MM.1S (cell line): ENCODE data around the gene KIAA1671.
A peak's percentile ranks its signal among the peaks of the same experiment; 100 is the strongest.

Source experiments
- DNase-seq: peaks from one replicate; pipeline ENCODE4 v3.0.0-alpha.2; 2015
- H2AFZ ChIP-seq: fragments of 300-600 bp; sonication (generic); 2 replicates; pipeline ENCODE4 v1.6.0; 2016; ENCODE audit warnings: antibody characterized with exemption, low read length
- H3F3A ChIP-seq: fragments of 300-600 bp; sonication (generic); 2 replicates; pipeline ENCODE4 v1.6.1; 2016; ENCODE audit warnings: mild to moderate bottlenecking, antibody characterized with exemption, low read length, moderate library complexity, mixed read lengths; ENCODE audit not compliant: insufficient read depth
- H3K27ac ChIP-seq: fragments of 300-600 bp; sonication (generic); 2 replicates; pipeline ENCODE4 v1.5.1; 2016; ENCODE audit warnings: mild to moderate bottlenecking, low read length
- H3K27me3 ChIP-seq: fragments of 300-600 bp; sonication (generic); replicated peaks from 2 replicates; pipeline ENCODE4 v1.6.0; 2016; ENCODE audit warnings: low read length; ENCODE audit not compliant: insufficient read depth
- H3K36me3 ChIP-seq: fragments of 300-600 bp; sonication (generic); replicated peaks from 2 replicates; pipeline ENCODE4 v1.6.1; 2016; ENCODE audit warnings: mild to moderate bottlenecking, low read length, mixed read lengths; ENCODE audit not compliant: insufficient read depth
- H3K4me1 ChIP-seq: fragments of 300-600 bp; sonication (generic); 2 replicates; pipeline ENCODE4 v1.6.1; 2016; ENCODE audit warnings: low read length, mixed read lengths
- H3K4me2 ChIP-seq: fragments of 300-600 bp; sonication (generic); 2 replicates; pipeline ENCODE4 v1.6.0; 2016; ENCODE audit warnings: low read depth, low read length
- H3K4me3 ChIP-seq: fragments of 300-600 bp; sonication (generic); 2 replicates; pipeline ENCODE4 v1.5.1; 2016; ENCODE audit warnings: low read length, mixed read lengths
- H3K79me2 ChIP-seq: fragments of 300-600 bp; sonication (generic); 2 replicates; pipeline ENCODE4 v1.6.1; 2016; ENCODE audit warnings: mixed run types, low read length, mixed read lengths
- H3K9ac ChIP-seq: fragments of 300-600 bp; sonication (generic); 2 replicates; pipeline ENCODE4 v1.6.1; 2016; ENCODE audit warnings: low read length, mixed read lengths
- H3K9me2 ChIP-seq: fragments of 300-600 bp; sonication (generic); replicated peaks from 2 replicates; pipeline ENCODE4 v1.6.1; 2016; ENCODE audit warnings: mild to moderate bottlenecking, low read length, mixed read lengths; ENCODE audit not compliant: insufficient read depth
- H3K9me3 ChIP-seq: fragments of 300-600 bp; sonication (generic); replicated peaks from 2 replicates; pipeline ENCODE4 v1.6.1; 2016; ENCODE audit warnings: mild to moderate bottlenecking, low read length, mixed read lengths; ENCODE audit not compliant: insufficient read depth
- H4K20me1 ChIP-seq: fragments of 300-600 bp; sonication (generic); 2 replicates; pipeline ENCODE4 v1.6.1; 2016; ENCODE audit warnings: mild to moderate bottlenecking, low read length, moderate library complexity, mixed read lengths; ENCODE audit not compliant: insufficient read depth
- CTCF ChIP-seq: fragments of 300-600 bp; sonication (generic); IDR thresholded peaks from 2 replicates; pipeline ENCODE4 v1.5.1; 2016; ENCODE audit warnings: antibody characterized with exemption, low read length, mixed read lengths
- EZH2 ChIP-seq: fragments of 300-600 bp; sonication (generic); optimal IDR thresholded peaks from 2 replicates; pipeline ENCODE3; 2017; ENCODE audit warnings: low read depth, mild to moderate bottlenecking, antibody characterized with exemption, low read length, mixed read lengths
- EZH2phosphoT487 ChIP-seq: fragments of 300-600 bp; sonication (generic); IDR thresholded peaks from 2 replicates; pipeline ENCODE4 v1.6.1; 2018; ENCODE audit warnings: antibody characterized with exemption, low read length

Gene KIAA1671

GRCh38 chr22:24962835-24963234 is 10.3 kb downstream of the KIAA1671 start:
- Histone ChIP-seq H3K4me2 (no peak overlapping the region), H3K4me1 (no peaks in the 10 kb centered on the region; the same call in none of the 2 replicates), H3K79me2 (no peaks in the 10 kb centered on the region), H3F3A (no peaks in the 10 kb centered on the region), H3K36me3 (no peaks in the 10 kb centered on the region), H4K20me1 (no peaks in the 10 kb centered on the region), H3K9ac (no peak overlapping the region), H3K27ac (no peak overlapping the region), H3K4me3 (no peak overlapping the region), H3K27me3 (no peaks in the 10 kb centered on the region), H3K9me2 (no peaks in the 10 kb centered on the region), H2AFZ (no peak overlapping the region), H3K9me3 (no peaks in the 10 kb centered on the region)
- TF ChIP-seq EZH2 (no peak), EZH2phosphoT487 (no peak), CTCF (no peak)
- no peak for DNase-seq

GRCh38 chr22:24964441-24964840 is 11.9 kb downstream of the KIAA1671 start:
- Histone ChIP-seq H3K79me2 (no peaks in the 10 kb centered on the region), H3K36me3 (no peaks in the 10 kb centered on the region), H3K4me2 (no peak overlapping the region), H3K9me2 (no peaks in the 10 kb centered on the region), H3K27me3 (no peaks in the 10 kb centered on the region), H3K27ac (no peak overlapping the region), H2AFZ (no peak overlapping the region), H4K20me1 (no peaks in the 10 kb centered on the region), H3K4me3 (no peak overlapping the region), H3K9me3 (no peaks in the 10 kb centered on the region), H3K9ac (no peak overlapping the region), H3K4me1 (no peaks in the 10 kb centered on the region; the same call in none of the 2 replicates), H3F3A (no peaks in the 10 kb centered on the region)
- no peak for DNase-seq
- TF ChIP-seq EZH2phosphoT487, result no peak
- TF ChIP-seq EZH2, result no peak
- TF ChIP-seq CTCF, result no peak

- peak overlapping the region; percentile 50; the same call in 1 of the 2 replicates for H3K27ac ChIP-seq
- H3F3A ChIP-seq, result no peaks in the 10 kb centered on the region
- no peaks in the 10 kb centered on the region; the same call in none of the 2 replicates for H3K4me1 ChIP-seq
- H3K79me2 ChIP-seq, result no peaks in the 10 kb centered on the region
- H3K36me3 ChIP-seq, result no peaks in the 10 kb centered on the region
- no peak for TF ChIP-seq CTCF
- peak overlapping the region; percentile 95 for H2AFZ ChIP-seq
- H3K27me3 ChIP-seq, result no peaks in the 10 kb centered on the region
- H3K4me3 ChIP-seq, result peak overlapping the region; percentile 44
- peak overlapping the region; percentile 81 for H3K4me2 ChIP-seq
- H3K9ac ChIP-seq, result peak overlapping the region; percentile 18; the same call in 1 of the 2 replicates
- no peaks in the 10 kb centered on the region for H4K20me1 ChIP-seq
- peak; percentile 61 for DNase-seq
- H3K9me3 ChIP-seq, result no peaks in the 10 kb centered on the region
- H3K9me2 ChIP-seq, result no peaks in the 10 kb centered on the region
These were observed 13.5 kb downstream of the KIAA1671 start for GRCh38 chr22:24965822-24966626.
